ENCODE measurements around the gene CARD9.

CARD9 gene

GRCh38 chr9:136403915-136404800 is 30.7 kb upstream of the CARD9 start:
- Histone ChIP-seq H3K27me3 (replicated peaks) (no peaks in the 10 kb centered on the region), H3K4me3 (ENCODE audit: low read depth, low read length) (no peak overlapping the region), H3K27ac (no peak overlapping the region), H3K36me3 (replicated peaks) (peaks cover 45% of the 10 kb centered on the region)
- in situ Hi-C loops (cut with HindIII; ENCODE audit: low pct_ligation_motif_present, low sequenced_read_pairs) = no loop called here
- no peak for TF ChIP-seq CTCF (IDR thresholded peaks at IDR 0.05; ENCODE audit: low read depth, low read length, missing control alignments)
- DNase-seq = no peak

- H3K4me3 ChIP-seq (ENCODE audit: low read depth, low read length) = no peak overlapping the region
These were observed 30.1 kb upstream of the CARD9 start for GRCh38 chr9:136403538-136403914.

DNA sequence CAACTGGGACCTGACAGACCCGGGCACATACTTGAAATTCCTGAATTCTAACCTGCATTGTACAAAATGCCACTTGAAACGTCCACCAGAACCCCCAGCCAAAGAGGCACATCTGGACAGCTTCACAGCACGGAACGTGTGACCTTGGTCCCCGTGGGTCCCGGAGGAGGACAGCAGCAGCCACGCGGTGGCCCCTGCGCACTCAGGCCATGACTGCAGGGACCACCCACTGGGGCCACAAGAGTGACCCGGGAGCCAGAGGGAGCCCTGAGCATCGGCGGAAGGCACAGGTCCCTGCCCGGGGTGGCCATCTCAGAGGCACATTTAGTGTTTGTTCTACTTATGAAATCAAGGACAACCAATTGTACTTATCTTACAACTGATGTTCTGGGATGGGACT is 28.6 kb upstream of the CARD9 start:
- Histone ChIP-seq H3K4me3 (ENCODE audit: low read depth, low read length) (no peak overlapping the region), H3K27me3 (replicated peaks) (no peaks in the 10 kb centered on the region), H3K36me3 (replicated peaks) (peaks cover 48% of the 10 kb centered on the region), H3K27ac (no peak overlapping the region)
- no peak for TF ChIP-seq CTCF (IDR thresholded peaks at IDR 0.05; ENCODE audit: low read depth, low read length, missing control alignments)
- in situ Hi-C loops (cut with HindIII; ENCODE audit: low pct_ligation_motif_present, low sequenced_read_pairs) = no loop called here
- no peak for DNase-seq

More at GRCh38 chr9:136403538-136403914, 30.1 kb upstream of the CARD9 start:
- no peak for TF ChIP-seq CTCF (IDR thresholded peaks at IDR 0.05; ENCODE audit: low read depth, low read length, missing control alignments)
- Histone ChIP-seq H3K36me3 (replicated peaks) (peaks cover 45% of the 10 kb centered on the region), H3K27me3 (replicated peaks) (no peaks in the 10 kb centered on the region), H3K27ac (no peak overlapping the region)
- in situ Hi-C loops (cut with HindIII; ENCODE audit: low pct_ligation_motif_present, low sequenced_read_pairs) = no loop called here
- DNase-seq = no peak

- DNase-seq = no peak
- Histone ChIP-seq H3K36me3 (replicated peaks) (peaks cover 51% of the 10 kb centered on the region), H3K27ac (no peak overlapping the region), H3K4me3 (ENCODE audit: low read depth, low read length) (no peak overlapping the region), H3K27me3 (replicated peaks) (no peaks in the 10 kb centered on the region)
- TF ChIP-seq CTCF (IDR thresholded peaks at IDR 0.05; ENCODE audit: low read depth, low read length, missing control alignments) = no peak
- in situ Hi-C loops (cut with HindIII; ENCODE audit: low pct_ligation_motif_present, low sequenced_read_pairs) = no loop called here
These were observed 27.9 kb upstream of the CARD9 start for GRCh38 chr9:136401173-136401922.

- peak; percentile 51 for TF ChIP-seq CTCF (IDR thresholded peaks at IDR 0.05; ENCODE audit: low read depth, low read length, missing control alignments)
- Histone ChIP-seq H3K4me3 (ENCODE audit: low read depth, low read length) (peak within 1 kb of the TSS; percentile 81), H3K27ac (peak within 1 kb of the TSS; percentile 62), H3K27me3 (replicated peaks) (no peaks in the 10 kb centered on the region), H3K36me3 (replicated peaks) (peaks cover 52% of the 10 kb centered on the region)
- DNase-seq = peak; percentile 55
- in situ Hi-C loops (cut with HindIII; ENCODE audit: low pct_ligation_motif_present, low sequenced_read_pairs) = no loop called here
These were observed 26.8 kb upstream of the CARD9 start, which contains the start of gene SNAPC4 for GRCh38 chr9:136400038-136400834. SNAPC4 (minus strand) TSS chr9:136400170; CDS start chr9:136398428, 1,742 bp downstream.
